NCI-H748 (cell line): ENCODE results near the gene PODN.

Experiments
- DNase-seq: peaks from one replicate; lab custom pipeline; 2025; ENCODE audit not compliant: unreplicated experiment; lab: John Stamatoyannopoulos, UW

PODN gene

GRCh38 chr1:53074313-53075154 is 12.5 kb downstream of the PODN start:
- no peak for DNase-seq

GRCh38 chr1:53075206-53075605 is 13.2 kb downstream of the PODN start:
- no peak for DNase-seq

DNA sequence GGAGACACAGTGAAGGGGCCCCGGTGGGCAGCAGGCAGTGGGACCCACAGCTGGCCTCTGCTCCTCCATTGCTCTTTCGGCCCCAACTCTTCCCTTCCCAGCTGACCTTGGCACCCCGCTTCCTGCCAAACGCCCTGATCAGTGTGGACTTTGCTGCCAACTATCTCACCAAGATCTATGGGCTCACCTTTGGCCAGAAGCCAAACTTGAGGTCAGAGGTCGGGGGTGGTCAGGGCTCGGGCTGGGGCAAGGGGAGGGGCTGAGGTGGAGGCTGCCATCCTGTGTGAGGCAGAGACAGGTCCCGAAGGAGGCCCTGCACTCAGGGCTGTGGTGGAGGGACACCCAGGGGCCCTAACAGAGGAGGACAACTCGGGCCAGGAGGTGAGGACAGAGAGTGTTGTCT is 13.7 kb downstream of the PODN start:
- DNase-seq: no peak

DNA sequence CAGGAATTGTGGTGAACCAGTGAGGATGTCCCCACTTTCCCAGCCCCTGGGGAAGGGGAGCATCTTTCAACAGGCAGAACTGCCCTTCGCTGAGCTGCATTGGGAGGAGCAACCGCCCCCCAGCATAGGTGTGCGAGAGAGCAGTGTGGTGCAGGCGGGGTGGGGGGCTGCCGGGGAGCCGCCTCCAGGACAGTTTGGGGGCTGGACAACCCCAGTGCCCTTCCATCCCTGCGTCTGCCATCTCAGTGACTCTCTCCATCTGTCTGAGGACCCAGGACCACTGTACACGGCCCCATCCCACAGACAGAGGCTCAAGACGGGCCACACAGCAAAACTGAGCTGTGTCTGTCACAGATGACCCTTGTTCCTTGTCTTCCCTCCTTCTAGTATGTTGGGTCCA is 14.2 kb downstream of the PODN start:
- no peak for DNase-seq

DNA sequence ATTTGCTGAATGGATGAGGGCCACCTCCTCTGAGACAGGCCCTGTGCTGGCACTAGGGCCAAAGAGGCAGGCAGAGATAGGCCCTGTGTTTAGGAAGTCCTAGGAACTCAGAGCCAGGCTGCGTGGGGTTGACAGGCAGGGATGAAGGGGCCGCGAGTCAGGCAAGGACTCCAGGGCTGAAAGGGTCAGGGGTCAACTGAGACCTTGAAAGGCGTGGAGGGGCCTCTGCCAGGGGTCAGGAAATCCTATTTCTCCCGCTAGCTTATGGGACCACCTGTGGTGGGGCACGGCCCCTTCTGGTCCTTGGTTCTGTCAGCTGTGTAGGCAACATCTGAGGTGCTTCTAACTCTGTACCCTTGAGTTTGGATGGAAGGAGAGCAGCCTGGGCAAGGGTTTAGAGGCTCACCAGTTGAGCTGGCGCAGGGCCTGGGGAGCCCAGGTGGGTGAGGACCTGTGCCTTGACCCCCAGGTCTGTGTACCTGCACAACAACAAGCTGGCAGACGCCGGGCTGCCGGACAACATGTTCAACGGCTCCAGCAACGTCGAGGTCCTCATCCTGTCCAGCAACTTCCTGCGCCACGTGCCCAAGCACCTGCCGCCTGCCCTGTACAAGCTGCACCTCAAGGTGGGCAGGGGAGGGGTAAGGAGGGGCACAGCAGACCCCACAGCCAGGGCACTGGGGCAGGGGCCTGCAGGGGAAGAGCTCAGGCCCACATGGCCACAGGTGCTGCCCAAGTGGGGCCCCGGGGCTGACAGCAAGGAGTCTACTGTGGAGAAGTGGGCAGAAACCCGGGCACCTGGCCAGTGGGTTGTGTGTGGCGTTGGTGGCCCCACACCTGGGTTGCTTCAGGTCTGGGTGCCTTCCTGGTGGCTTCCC is 14.9 kb downstream of the PODN start:
- DNase-seq: no peak

DNA sequence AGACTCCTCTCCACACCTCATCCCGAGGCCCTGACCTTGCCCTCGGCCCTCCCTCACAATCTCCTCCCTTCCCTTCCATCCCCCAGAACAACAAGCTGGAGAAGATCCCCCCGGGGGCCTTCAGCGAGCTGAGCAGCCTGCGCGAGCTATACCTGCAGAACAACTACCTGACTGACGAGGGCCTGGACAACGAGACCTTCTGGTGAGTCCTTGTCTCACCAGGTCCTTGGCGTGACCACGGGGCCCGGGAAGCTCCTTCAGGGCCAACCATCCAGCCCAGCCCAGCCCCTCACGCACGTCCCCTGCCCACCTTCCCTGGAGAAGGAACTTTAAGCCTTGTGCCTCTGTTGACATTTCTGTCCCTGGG is 15.6 kb downstream of the PODN start:
- no peak for DNase-seq

DNA sequence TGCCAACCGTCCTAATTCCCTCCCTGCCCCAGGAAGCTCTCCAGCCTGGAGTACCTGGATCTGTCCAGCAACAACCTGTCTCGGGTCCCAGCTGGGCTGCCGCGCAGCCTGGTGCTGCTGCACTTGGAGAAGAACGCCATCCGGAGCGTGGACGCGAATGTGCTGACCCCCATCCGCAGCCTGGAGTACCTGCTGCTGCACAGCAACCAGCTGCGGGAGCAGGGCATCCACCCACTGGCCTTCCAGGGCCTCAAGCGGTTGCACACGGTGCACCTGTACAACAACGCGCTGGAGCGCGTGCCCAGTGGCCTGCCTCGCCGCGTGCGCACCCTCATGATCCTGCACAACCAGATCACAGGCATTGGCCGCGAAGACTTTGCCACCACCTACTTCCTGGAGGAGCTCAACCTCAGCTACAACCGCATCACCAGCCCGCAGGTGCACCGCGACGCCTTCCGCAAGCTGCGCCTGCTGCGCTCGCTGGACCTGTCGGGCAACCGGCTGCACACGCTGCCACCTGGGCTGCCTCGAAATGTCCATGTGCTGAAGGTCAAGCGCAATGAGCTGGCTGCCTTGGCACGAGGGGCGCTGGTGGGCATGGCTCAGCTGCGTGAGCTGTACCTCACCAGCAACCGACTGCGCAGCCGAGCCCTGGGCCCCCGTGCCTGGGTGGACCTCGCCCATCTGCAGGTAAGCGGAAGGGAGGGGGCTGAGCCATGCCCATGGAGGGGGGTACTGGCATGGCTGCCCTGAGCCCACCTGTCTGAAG is 16.5 kb downstream of the PODN start:
- no peak for DNase-seq

GRCh38 chr1:53079251-53079650 is 17.2 kb downstream of the PODN start:
- no peak for DNase-seq

- no peak for DNase-seq
Observed at GRCh38 chr1:53080041-53080440, 18.0 kb downstream of the PODN start.

DNA sequence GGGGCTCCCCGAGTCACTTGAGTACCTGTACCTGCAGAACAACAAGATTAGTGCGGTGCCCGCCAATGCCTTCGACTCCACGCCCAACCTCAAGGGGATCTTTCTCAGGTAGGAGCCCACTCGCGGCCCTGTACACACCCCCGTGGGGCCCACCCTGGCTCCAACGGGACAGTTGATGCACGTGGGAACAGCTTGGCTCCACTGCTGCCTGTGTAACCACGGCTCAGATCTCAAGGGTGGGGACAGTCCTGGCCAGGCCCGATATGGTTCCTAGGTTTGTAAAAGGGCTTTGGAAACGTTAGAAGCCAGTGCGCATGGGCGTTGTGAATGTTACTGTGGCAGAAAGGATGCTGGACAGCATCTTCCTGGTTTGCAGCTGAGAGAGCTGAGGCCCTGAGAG is 18.8 kb downstream of the PODN start:
- DNase-seq: no peak

GRCh38 chr1:53081384-53082066 is 19.5 kb downstream of the PODN start:
- DNase-seq: no peak

DNA sequence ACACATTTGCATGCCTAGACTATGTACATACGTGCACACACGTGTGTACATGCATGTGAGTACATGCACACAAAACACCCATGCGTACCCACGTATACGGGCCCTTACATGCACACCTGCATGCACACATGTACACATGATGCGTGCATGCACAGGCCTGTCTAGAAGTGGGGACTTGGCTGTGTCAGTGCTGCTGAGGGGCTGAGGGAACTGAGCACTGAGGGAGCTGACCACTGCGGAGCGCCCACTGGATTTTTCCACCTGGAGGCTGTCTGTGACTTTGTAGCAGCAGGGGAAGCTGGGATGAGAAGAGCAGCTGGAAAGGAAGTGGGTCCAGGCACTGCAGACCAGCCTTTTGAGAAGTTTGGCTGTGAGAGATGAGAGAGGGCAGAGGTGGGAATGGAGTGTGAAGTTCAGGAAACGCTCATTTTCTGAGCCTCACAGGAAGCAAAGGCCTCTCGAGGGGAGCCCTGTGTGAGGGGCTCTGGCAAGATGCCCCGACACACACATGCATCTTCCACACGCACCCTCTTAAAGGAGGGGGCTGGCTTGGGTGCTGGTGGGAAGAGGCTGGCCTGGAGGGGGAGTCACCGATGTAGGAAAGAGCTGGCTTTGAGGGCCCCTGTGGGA is 20.9 kb downstream of the PODN start:
- DNase-seq: no peak

- no peak for DNase-seq
Observed at GRCh38 chr1:53083636-53084588, 21.9 kb downstream of the PODN start.

DNA sequence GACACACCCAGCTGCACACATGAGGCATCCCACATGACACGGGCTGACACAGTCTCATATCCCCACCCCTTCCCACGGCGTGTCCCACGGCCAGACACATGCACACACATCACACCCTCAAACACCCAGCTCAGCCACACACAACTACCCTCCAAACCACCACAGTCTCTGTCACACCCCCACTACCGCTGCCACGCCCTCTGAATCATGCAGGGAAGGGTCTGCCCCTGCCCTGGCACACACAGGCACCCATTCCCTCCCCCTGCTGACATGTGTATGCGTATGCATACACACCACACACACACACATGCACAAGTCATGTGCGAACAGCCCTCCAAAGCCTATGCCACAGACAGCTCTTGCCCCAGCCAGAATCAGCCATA is 22.6 kb downstream of the PODN start:
- DNase-seq: no peak

GRCh38 chr1:53085405-53085804 is 23.4 kb downstream of the PODN start:
- no peak for DNase-seq

DNA sequence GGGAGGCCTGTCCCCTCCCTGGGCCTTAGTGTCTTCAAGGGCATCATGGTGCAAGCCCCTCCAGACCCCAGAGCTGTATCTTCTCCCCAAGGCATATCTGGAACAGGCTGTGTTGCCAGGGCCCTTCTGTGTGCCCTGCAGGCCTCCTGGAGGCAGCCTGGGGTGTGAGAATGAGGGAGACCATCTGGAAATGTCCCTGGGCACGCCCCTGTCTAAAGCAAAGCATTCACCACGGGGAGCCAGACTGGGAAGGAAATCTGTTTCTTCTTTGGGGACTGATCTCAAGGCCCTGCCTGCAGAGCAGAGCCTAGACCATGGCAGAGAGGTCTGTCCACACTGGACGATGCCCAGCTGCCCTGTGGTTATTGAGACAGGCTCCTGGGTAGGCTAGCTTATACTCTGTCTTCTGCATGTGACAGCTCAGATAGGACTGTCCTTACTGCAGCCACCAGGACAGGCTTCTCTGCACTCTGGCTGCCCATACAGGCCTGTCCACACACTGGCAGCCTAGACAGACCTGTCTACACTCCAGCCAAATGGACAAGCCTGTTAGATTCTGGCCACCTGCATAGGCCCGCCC is 24.6 kb downstream of the PODN start:
- no peak for DNase-seq

DNA sequence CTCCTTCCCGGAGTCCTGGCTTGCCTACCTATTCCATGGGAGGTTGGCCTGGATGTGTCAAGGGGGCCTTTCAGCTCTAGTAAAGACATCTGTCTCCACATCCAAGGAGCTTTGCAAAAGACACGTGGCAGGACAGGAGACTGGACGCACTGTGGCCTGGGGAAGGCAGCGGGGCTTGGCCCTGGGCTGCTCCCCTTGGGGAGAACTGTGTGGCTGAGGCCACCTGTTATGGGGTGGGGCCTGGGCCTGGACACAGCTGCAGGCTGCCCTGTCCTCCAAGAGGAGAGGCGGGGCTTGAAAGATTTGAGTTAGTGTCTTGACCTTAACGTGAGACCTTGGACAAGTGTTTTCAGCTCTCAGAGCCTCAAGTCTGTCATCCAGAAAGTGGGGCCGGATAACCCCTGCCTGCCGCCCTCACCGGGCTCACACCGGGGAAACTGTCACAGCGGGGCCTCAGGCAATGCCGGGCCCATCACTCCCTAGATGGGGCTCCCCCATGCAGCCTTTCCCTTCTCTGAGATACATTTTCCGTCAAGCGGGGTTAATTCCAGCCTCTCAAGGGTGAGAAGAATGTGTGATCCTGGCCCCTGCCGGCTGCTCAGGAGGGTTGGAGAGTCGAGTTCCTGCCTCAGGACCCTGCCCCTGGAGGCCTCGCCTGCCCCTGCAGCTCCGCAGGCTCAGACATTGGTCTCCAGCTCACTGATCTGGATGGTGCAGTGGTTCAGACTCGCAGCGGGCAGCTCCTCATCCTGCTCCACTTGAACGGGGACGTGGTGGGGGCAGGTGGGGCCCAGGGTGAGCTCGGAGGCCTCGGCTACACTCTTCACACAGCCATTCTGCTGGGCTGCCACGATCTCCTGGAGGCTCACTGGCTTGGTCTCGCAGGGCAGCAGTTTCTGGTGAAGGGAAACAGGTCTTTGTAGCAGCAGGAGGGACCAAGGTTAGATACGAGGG is 25.6 kb downstream of the PODN start:
- no peak for DNase-seq
